AG09319 (cell line): ENCODE measurements around the gene HLF.

Source experiments
- DNase-seq: peaks from one replicate; pipeline ENCODE4 v3.0.0-alpha.2; 2010; ENCODE audit warnings: low read depth; ENCODE audit errors: extremely low read depth
- CTCF ChIP-seq: IDR thresholded peaks from 2 replicates; pipeline ENCODE4 v1.5.1; 2011; ENCODE audit warnings: low read depth, mild to moderate bottlenecking, inconsistent platforms, low read length, moderate library complexity

HLF gene

GRCh38 chr17:55320594-55321426 lies 56.0 kb downstream of the HLF start:
- no peak for DNase-seq
- no peak for TF ChIP-seq CTCF

GRCh38 chr17:55321427-55322060 lies 56.8 kb downstream of the HLF start:
- DNase-seq = no peak
- no peak for TF ChIP-seq CTCF

GRCh38 chr17:55322453-55322985 lies 57.8 kb downstream of the HLF start:
- no peak for DNase-seq
- no peak for TF ChIP-seq CTCF

GRCh38 chr17:55323518-55324295 lies 58.9 kb downstream of the HLF start:
- DNase-seq = no peak
- no peak for TF ChIP-seq CTCF

GRCh38 chr17:55324296-55324978 lies 59.7 kb downstream of the HLF start:
- no peak for DNase-seq
- TF ChIP-seq CTCF = no peak

- DNase-seq = no peak
- TF ChIP-seq CTCF = no peak
Measured at GRCh38 chr17:55325406-55325805, 60.6 kb downstream of the HLF start.
